Urothelium cell line (cell line): ENCODE data around the gene LBH.

Experiments
- DNase-seq: peaks from one replicate; pipeline ENCODE4 v3.0.0; 2011; ENCODE audit warnings: low spot score, mixed read lengths
- FAIRE-seq: peaks from 2 replicates; lab custom pipeline; 2011; peaks lifted over from hg19 to GRCh38; lab: Jason Lieb, UNC

Gene LBH

DNA sequence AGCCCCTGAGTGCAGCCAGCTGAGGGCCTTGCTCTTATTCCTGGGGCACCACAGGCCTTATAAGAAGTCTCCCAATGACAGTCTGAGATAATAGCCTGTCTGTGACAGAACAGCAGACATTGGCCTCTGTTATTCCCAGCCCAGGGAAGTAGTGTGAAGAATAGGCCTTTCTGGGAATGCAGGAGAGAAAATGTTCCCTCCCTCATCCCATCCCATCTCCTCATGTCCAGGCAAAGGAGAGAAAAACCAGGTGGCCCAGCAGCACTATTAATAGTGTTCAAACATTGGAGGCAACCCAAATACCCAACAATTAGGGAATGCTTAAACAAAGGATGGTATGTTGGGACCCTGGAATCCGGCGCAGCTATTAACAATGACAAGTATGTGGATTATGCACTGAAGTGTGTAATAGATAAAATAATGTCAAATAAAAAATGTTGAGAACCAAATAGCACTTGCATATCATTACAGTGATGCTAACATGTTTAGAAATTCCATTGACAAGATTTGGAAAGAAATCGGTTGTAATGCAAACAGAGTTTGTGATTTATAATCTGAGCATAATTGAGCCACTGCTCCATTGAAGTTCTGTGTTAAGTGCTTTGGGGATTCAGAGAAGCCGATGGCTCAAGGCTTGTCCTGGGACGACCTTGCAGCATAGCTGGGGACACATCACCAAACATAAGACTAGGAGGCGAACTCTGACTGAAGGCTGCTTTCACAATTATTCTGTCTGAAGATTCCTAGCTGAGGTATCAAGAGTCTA is 69.3 kb downstream of the LBH start:
- DNase-seq = peak; percentile 58
- FAIRE-seq = peak; percentile 92

DNA sequence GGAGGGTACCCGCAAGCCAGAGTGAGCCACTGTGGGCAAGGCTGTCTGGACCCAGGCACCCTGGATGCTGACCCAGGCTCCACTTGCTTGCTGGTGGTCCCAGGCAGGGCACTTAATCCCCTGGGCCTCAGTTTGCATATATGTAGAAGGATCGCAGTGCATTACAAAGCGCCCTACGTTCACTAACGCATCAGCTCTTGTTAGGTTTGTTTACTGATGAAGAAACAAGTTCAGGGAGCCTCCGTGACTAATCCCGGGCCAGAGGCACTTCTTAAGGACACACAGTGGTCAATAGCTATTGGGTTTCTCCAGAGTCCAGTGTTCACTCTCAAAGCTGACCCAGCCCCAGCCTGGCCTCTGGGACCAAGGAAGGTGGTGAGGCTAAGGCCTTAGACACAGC is 70.2 kb downstream of the LBH start:
- no peak for FAIRE-seq
- no peak for DNase-seq

DNA sequence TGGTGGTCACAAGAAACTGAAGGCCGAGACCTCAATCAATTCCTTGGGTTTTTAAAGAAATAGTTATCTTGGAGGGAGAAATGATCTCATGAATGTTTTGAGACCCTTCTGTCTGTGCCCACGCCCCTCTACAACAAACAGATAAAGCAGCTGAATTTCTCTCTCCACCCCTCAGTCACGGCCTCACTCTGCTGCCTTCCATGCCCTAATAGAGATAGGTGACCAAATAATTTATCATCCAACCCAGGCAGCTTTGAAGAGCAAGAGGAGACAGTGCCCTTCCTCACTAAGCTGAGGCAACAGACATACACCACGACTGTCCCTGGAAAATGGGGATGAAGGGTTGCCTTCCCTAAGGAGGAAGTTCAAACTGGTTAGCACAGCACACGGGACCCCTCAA is 71.2 kb downstream of the LBH start:
- no peak for DNase-seq
- FAIRE-seq = no peak

DNA sequence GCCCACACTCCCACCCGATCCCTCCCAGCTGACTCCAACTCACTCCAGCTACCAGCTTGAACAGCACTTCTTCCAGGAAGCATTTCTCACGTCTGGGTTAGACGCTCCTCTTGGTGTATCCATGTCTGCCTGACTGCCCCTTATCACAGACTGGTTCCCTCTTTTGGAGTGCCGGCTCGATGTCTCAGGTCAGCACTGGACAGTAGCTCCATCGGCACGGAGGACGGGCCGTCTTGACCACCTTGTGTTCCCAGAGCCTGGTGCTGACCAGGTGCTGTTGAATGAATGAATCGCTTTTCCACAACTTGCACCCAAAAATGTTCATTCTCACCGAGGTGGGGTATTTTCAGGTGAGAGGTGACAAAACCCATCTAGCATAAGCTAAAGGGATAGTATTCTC is 71.8 kb downstream of the LBH start:
- FAIRE-seq (peak; percentile 79), DNase-seq (no peak)

DNA sequence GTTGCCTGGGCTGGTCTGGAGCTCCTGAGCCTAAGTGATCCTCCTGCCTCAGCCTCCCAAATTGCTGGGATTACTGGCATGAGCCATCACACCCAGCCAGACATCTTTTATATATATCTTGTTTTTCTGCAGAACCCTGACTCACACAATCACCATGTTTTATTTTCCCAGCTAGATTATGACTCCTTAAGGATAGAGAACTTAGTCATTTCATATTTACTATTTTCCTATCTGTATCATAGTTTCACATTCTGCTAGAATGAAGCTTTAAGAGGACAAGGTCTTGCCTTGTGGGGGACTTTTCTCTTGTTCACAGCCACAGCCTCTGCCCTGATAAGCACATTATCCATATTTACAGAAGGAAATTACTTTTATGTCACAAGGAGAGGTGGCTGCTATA is 73.9 kb downstream of the LBH start:
- FAIRE-seq (no peak), DNase-seq (no peak)

DNA sequence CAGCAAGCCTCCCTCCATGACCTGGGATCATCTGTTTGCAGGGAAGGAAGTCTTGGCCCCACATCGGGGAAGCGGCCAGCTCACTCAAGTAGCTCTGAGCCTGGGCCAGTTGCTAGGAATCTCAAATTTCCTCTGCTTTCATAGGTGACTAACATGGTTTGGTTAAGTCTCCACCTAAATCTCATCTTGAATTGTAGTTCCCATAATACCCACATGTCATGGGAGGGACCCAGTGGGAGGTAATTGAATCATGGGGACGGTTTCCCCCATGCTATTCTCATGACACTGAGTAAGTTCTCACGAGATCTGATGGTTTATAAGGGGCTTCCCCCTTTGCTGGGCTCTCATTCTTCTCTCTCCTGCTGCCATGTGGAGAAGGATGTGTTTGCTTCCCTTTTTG is 75.2 kb downstream of the LBH start:
- FAIRE-seq (no peak), DNase-seq (no peak)

DNA sequence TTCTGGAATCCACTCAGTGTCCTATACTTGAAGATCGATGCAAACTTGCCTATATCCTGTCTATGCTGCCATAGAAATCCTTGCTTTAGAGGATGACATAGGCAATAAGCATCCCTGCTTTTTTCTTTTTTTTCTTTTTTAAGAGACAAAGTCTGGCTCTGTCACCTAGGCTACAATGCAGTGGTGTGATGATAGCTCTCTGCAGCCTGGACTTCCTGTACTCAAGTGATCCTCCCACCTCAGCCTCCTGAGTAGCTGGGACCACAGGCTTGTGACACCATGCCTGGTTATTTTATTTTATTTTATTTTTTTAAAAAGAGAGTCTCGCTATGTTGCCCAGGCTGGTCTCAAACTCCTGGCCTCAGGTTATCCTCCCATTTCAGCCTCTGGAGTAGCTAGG is 76.9 kb downstream of the LBH start:
- DNase-seq = no peak
- no peak for FAIRE-seq
